Kidney (tissue), 14 donors: ENCODE data around the gene DNAJC5G. TPM values are rescaled to one million over a fixed set of nuclear protein-coding genes. Genes with fewer than 3 reads are reported as not detected.

Source experiments
- DNase-seq, 5 donors: peaks; one replicate each; pipeline ENCODE4 v3.0.0-alpha.2; 2013 to 2020
- FAIRE-seq: peaks from 2 replicates; lab custom pipeline; 2012; peaks lifted over from hg19 to GRCh38; lab: Jason Lieb, UNC
- H3K27ac ChIP-seq, 2 donors: one replicate each; pipeline ENCODE4 v1.7.0; 2013; ENCODE audit warnings: low read depth in 2 of 2, low read length in 2 of 2, inconsistent platforms in 1 of 2
- H3K27me3 ChIP-seq: one replicate; pipeline ENCODE4 v1.7.1; 2013; ENCODE audit warnings: low read length, inconsistent platforms; ENCODE audit not compliant: control insufficient read depth, insufficient read depth
- H3K36me3 ChIP-seq, 3 donors: one replicate each; pipeline versions ENCODE4 v1.7.0 to v1.7.1; 2013; ENCODE audit warnings: low read length in 3 of 3, control low read depth in 1 of 3, inconsistent platforms in 1 of 3; ENCODE audit not compliant: insufficient read depth in 3 of 3, control insufficient read depth in 2 of 3
- H3K4me1 ChIP-seq, 3 donors: one replicate each; pipeline versions ENCODE4 v1.7.0 to v1.7.1; 2013; ENCODE audit warnings: low read length in 3 of 3, inconsistent platforms in 1 of 3, low read depth in 1 of 3; ENCODE audit not compliant: control insufficient read depth in 2 of 3, insufficient read depth in 2 of 3
- H3K4me3 ChIP-seq, 3 donors: one replicate each; pipeline versions ENCODE4 v1.7.0 to v1.8.1; 2013; ENCODE audit warnings: low read length in 3 of 3, control low read depth in 1 of 3, inconsistent platforms in 1 of 3
- H3K9ac ChIP-seq, 3 donors: one replicate each; pipeline versions ENCODE4 v1.7.0 to v1.7.1; 2013; ENCODE audit warnings: low read length in 3 of 3, control low read depth in 1 of 3, inconsistent platforms in 1 of 3
- H3K9me3 ChIP-seq, 3 donors: one replicate each; pipeline versions ENCODE4 v1.7.0 to v1.7.1; 2013; ENCODE audit warnings: low read length in 3 of 3, control low read depth in 1 of 3, inconsistent platforms in 1 of 3; ENCODE audit not compliant: control insufficient read depth in 2 of 3, insufficient read depth in 1 of 3
- intact Hi-C: fragments of 100-400 bp; cut with DNase I; formaldehyde crosslinking; loops from one replicate; pipeline ENCODE4 v1.11.1; 2022
- polyA plus RNA-seq: library from polyadenylated mRNA; stranded (reverse); fragments of 350-450 nt; fragmentation: Illumina TruSeq; extraction: RNeasy Lipid Tissue Mini Kit (QIAGEN cat#74804); gene quantifications from one replicate; pipeline ENCODE4 v1.2.3, GENCODE V29; 2014; ENCODE audit warnings: low read depth, low replicate concordance; ENCODE audit not compliant: insufficient read depth
- total RNA-seq: library from RNA; stranded (reverse); fragmentation: NEBNext Ultra II Directional; extraction: Animal tissue kit (Norgen Biotek cat#: 25700); gene quantifications from one replicate; pipeline ENCODE4 v1.2.1, GENCODE V29; 2021
- TF ChIP-seq, protein P1 (sequence below): IDR thresholded peaks from 3 replicates; pipeline ENCODE4 v1.5.1; 2012; ENCODE audit warnings: mild to moderate bottlenecking, moderate library complexity, borderline replicate concordance; ENCODE audit not compliant: insufficient read depth; ENCODE audit errors: extremely low read depth
- donor health status: control.
- donor health status: control.
- donor health status: control.
- donor health status: control.
- donor health status: control.
- donor health status: DM: yes; HTN: yes; CAD: no.
- donor health status: Normal renal cell carcinoma (clear cell type).

The DNAJC5G gene
- total and polyA plus RNA-seq, 2 donors from 2014 or later = not detected

DNA sequence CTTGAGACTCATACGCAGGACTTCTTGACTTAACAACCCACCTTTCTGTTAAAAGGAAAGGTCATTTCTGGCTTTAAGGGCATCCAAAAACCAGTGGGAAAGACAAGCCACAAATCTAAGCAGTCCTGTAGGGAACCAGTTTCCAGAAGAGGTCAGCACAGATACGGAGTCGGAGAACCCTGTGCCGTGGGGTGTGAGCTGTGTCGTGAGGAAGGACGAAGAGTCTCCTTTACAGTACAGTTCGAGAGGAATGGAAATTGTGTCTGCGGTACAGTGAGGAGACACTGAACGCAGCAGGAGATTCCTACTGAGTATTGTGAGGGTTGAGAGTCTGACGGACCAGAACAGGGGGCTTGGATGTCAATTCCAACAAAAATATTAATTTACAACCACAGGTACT is 30.1 kb upstream of the DNAJC5G start:
- Histone ChIP-seq H3K9ac (no peak overlapping the region), H3K27me3 (no peaks in the 10 kb centered on the region), H3K27ac (no peak overlapping the region), H3K4me1 (peaks cover 0 to 4% (median 0%) of the 10 kb centered on the region in 3 donors), H3K9me3 (no peaks in the 10 kb centered on the region), H3K36me3 (peaks cover 0 to 16% (median 10%) of the 10 kb centered on the region in 3 donors), H3K4me3 (no peak overlapping the region)
- TF ChIP-seq, protein P1, sequence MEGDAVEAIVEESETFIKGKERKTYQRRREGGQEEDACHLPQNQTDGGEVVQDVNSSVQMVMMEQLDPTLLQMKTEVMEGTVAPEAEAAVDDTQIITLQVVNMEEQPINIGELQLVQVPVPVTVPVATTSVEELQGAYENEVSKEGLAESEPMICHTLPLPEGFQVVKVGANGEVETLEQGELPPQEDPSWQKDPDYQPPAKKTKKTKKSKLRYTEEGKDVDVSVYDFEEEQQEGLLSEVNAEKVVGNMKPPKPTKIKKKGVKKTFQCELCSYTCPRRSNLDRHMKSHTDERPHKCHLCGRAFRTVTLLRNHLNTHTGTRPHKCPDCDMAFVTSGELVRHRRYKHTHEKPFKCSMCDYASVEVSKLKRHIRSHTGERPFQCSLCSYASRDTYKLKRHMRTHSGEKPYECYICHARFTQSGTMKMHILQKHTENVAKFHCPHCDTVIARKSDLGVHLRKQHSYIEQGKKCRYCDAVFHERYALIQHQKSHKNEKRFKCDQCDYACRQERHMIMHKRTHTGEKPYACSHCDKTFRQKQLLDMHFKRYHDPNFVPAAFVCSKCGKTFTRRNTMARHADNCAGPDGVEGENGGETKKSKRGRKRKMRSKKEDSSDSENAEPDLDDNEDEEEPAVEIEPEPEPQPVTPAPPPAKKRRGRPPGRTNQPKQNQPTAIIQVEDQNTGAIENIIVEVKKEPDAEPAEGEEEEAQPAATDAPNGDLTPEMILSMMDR = no peak
- intact Hi-C loops = no loop called here
- DNase-seq = no peak
- FAIRE-seq = no peak

DNA sequence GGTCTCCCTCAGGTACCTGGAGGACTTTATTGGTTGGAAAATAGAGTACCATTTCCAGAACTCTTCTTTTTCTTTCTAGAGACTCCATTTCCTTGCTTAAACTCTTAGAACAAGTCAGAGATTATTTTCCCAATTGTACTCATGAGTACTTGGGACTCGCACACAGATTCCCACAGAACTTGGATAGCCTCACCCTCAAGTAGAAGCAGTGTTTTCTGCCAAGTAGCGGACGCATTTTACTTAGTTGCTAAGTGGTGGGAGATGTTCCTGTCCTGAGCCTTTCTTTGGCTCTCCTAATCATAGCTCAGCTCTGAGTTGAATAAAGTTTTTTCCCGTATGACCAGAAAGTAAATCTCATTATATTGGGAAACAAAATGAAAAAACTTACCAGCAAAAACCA is 29.6 kb upstream of the DNAJC5G start:
- Histone ChIP-seq H3K9ac (no peak overlapping the region), H3K27ac (no peak overlapping the region), H3K4me3 (no peak overlapping the region), H3K9me3 (no peaks in the 10 kb centered on the region), H3K27me3 (no peaks in the 10 kb centered on the region), H3K36me3 (peaks cover 0 to 16% (median 8%) of the 10 kb centered on the region in 3 donors), H3K4me1 (peaks cover 0 to 4% (median 0%) of the 10 kb centered on the region in 3 donors)
- no peak for FAIRE-seq
- TF ChIP-seq, protein P1 = no peak
- intact Hi-C loops = no loop called here
- DNase-seq = no peak

DNA sequence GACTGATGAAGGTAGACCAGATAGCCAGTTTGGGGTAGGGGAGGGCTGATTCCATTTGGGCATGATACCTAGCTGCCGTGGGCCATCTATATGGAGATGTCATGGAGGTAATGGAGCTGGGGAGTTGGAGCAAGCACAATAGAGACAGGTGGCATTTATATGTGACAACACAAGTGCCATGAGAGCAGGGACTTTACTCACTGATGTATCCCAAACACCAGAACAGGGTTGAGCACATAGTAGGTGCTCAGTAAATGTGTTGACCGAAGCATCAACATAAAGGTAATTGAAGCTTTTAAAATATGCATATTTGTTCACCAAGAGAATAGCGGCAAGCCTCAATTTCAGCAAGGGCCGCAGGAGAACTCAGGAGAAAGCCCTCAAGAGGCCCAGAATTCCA is 27.3 kb upstream of the DNAJC5G start:
- intact Hi-C loops = no loop called here

More for the DNA sequence above, 27.3 kb upstream of the DNAJC5G start:
- H3K27ac ChIP-seq = no peak overlapping the region
- peaks cover 0 to 10% (median 0%) of the 10 kb centered on the region in 3 donors for H3K36me3 ChIP-seq
- DNase-seq (no peak), FAIRE-seq (no peak)
- TF ChIP-seq, protein P1 = no peak
- H3K4me1 ChIP-seq = peaks cover 0 to 4% (median 0%) of the 10 kb centered on the region in 3 donors
- H3K9ac ChIP-seq = no peak overlapping the region
- no peak overlapping the region for H3K4me3 ChIP-seq
- H3K27me3 ChIP-seq = no peaks in the 10 kb centered on the region
- H3K9me3 ChIP-seq = no peaks in the 10 kb centered on the region
